Measurements from ENCODE around the gene PSMD9. TPM values are rescaled to one million over a fixed set of nuclear protein-coding genes. Genes with fewer than 3 reads are reported as not detected.

The PSMD9 gene
- total RNA-seq: 116 and 145 TPM in 2 replicates

GRCh38 chr12:121888478-121889273 is at the start of gene PSMD9:
TSS of gene PSMD9 (plus strand) at chr12:121888790. CDS start at chr12:121888857, 67 bp downstream.

DNA sequence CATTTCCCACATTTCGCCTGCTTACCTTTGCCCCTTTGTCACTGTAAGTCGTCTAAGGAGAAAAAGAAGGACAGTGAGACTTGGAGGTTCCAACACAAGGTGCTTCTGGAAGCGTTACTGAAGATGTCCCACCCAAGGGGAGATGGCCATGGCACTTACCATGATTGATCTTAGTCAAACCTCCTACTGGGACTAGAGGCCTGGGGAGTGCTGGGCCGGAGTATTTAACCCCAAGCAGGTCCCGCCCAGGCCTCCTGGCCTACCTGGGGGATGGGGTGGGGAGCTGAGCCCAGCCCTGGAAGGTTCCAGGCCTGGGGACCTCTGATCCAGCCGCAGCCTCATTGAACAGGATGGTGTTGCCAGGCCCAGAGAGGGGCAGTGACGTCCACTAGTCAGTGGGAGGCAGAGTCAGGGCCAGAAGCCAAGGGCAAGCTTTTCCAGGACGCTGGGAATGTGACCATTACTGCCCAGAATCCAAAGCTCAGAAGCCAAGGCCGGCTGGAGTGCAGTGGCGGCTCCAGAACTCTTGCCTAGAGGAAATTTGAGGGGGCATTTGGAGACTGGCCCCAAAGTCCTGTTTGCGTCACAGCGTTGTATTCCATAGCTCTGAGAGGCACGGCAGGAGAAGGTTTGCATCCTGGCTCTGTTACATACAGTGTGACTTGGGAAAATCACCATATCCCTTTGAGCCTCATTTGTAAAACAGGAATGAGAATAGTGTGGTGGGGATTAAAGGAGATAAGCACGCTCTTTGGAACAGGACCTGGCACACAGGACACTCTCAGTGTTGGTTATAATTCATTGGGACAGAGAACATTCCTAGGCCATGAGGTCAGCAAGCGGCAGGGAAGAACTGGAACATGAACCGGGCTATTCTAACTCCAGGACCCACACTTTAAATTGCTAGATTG is 29.7 kb upstream of the PSMD9 start, which contains the start of gene HPD:
Gene HPD (minus strand): TSS at position 198 of the 911 bp plus-strand sequence. CDS start 36 bp downstream, at position 162.

DNA sequence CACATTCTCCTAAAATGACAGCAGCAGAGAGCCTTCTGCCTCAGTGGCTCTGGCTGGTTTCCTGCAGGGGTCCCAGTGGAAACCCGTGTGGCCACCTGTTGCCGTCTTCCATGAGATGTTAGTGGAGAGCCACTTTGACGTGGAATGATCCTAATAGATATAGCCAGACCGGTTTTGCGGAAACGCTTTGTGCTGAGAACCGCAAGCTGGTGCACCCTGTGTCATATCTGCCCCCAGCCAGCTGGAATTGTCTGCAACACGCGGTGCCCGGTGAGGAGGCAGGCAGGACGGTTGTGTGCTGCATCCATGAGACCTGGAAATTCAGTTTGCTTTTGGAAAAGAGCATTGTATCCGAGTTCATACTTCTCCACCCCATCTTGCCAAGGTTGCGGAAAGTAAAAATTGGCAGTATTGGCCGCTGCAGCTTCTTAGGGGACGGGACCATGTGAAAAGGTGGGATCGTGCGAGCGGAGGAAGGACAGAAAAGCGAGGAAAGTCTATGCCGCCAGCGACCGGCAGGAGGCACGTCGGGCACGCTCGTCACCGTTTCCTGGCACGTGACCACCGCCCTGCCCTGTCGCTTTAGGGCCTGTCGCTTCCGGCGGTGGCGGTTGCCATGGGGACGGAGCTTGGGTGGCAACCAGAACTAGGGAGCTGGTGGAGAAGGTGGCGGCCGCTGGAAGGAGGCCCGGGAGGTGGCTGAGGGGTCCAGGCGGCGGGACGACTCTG is 29.5 kb downstream of the PSMD9 start, which contains the start of gene CFAP251:
Gene CFAP251 (plus strand): TSS at position 643 of the 729 bp plus-strand sequence. CDS start 2,714 bp downstream, outside the sequence.

Other genes starting within 250 kb of the PSMD9 start
- 1.4 and 1.5 TPM in 2 replicates for gene MORN3, start 219.1 kb upstream of the PSMD9 start, total RNA-seq
- 5.6 and 5.9 TPM in 2 replicates for gene TMEM120B, start 176.0 kb upstream of the PSMD9 start, total RNA-seq
- 2.0 and 3.7 TPM in 2 replicates for gene RHOF, start 95.1 kb upstream of the PSMD9 start, total RNA-seq
- gene SETD1B, start 84.8 kb upstream of the PSMD9 start, total RNA-seq: 2.4 and 4.1 TPM in 2 replicates
- 4.7 and 19.3 TPM in 2 replicates for gene HPD, start 29.9 kb upstream of the PSMD9 start, total RNA-seq
- gene CFAP251, start 29.8 kb downstream of the PSMD9 start, total RNA-seq: 5.7 and 8.7 TPM in 2 replicates
- gene BCL7A, start 133.1 kb downstream of the PSMD9 start, total RNA-seq: 13.7 and 19.6 TPM in 2 replicates
- 10.2 and 13.1 TPM in 2 replicates for gene MLXIP, start 190.0 kb downstream of the PSMD9 start, total RNA-seq

All from aortic smooth muscle cell (primary cell).